IMR-90 (cell line): Measurements from ENCODE around the gene EIF4B. TPM values are rescaled to one million over a fixed set of nuclear protein-coding genes. Genes with fewer than 3 reads are reported as not detected.

Experiments
- ATAC-seq: fragments of 200-7000 bp; cut with Tn5 transposase; 2 replicates; pipeline ENCODE4 v1.9.1; 2020; ENCODE audit warnings: low read depth, mild to moderate bottlenecking, moderate library complexity
- BruUV-seq: library from RNA; stranded (reverse); fragments of 400-500 nt; replicated peaks from 2 replicates; lab custom pipeline; 2021; lab: Mats Ljungman, UMichigan
- CTCF ChIA-PET: fragments of 300-600 bp; formaldehyde crosslinking; extraction: SDS; loops from one replicate; lab custom pipeline; 2021; ENCODE audit warnings: antibody characterized with exemption; lab: Yijun Ruan, JAX
- POLR2A ChIA-PET: fragments of 300-600 bp; sonication (Branson Sonifier 250); formaldehyde crosslinking; loops from one replicate; lab custom pipeline; 2022; ENCODE audit warnings: antibody characterized with exemption; ENCODE audit not compliant: unreplicated experiment; lab: Charles Lee
- DNase-seq: peaks from one replicate; pipeline ENCODE4 v3.0.0; 2013
- H2AFZ ChIP-seq: replicated peaks from 2 replicates; pipeline ENCODE3; 2013; ENCODE audit warnings: low read length, mild to moderate bottlenecking; ENCODE audit not compliant: poor library complexity
- H2AK5ac ChIP-seq: 2 replicates; pipeline ENCODE4 v1.6.1; 2013; ENCODE audit warnings: low read depth, low read length, inconsistent platforms
- H2AK9ac ChIP-seq: replicated peaks from 2 replicates; pipeline ENCODE3; 2013; ENCODE audit warnings: mild to moderate bottlenecking, low read depth, low read length, moderate library complexity; ENCODE audit not compliant: poor library complexity
- H2BK120ac ChIP-seq: 2 replicates; pipeline ENCODE4 v1.6.1; 2013; ENCODE audit warnings: low read depth, low read length, inconsistent platforms
- H2BK15ac ChIP-seq: 3 replicates; pipeline ENCODE4 v1.6.1; 2013; ENCODE audit warnings: low read depth, low read length, inconsistent platforms
- H2BK20ac ChIP-seq: 2 replicates; pipeline ENCODE4 v1.6.1; 2013; ENCODE audit warnings: low read depth, mild to moderate bottlenecking, inconsistent platforms, low read length, moderate library complexity
- H2BK5ac ChIP-seq: 2 replicates; pipeline ENCODE4 v1.6.1; 2013; ENCODE audit warnings: mild to moderate bottlenecking, low read depth, low read length, inconsistent platforms; ENCODE audit not compliant: poor library complexity, severe bottlenecking
- H3K14ac ChIP-seq: replicated peaks from 2 replicates; pipeline ENCODE4 v1.6.1; 2013; ENCODE audit warnings: low read depth, low read length, inconsistent platforms
- H3K18ac ChIP-seq: 2 replicates; pipeline ENCODE4 v1.6.1; 2013; ENCODE audit warnings: low read depth, low read length, control low read depth
- H3K23ac ChIP-seq: 2 replicates; pipeline ENCODE4 v1.6.1; 2013; ENCODE audit warnings: low read depth, low read length, inconsistent platforms
- H3K27ac ChIP-seq: 2 replicates; pipeline ENCODE4 v1.5.1; 2013; ENCODE audit warnings: mild to moderate bottlenecking, control low read depth, low read length; ENCODE audit not compliant: insufficient read depth
- H3K27me3 ChIP-seq: 2 replicates; pipeline ENCODE4 v1.6.1; 2013; ENCODE audit warnings: low read length; ENCODE audit not compliant: control insufficient read depth, insufficient read depth
- H3K36me3 ChIP-seq: 2 replicates; pipeline ENCODE4 v1.6.1; 2013; ENCODE audit warnings: low read length, mixed read lengths; ENCODE audit not compliant: control insufficient read depth, insufficient read depth
- H3K4ac ChIP-seq: 2 replicates; pipeline ENCODE4 v1.6.1; 2013; ENCODE audit warnings: low read depth, low read length, inconsistent platforms
- H3K4me1 ChIP-seq: 2 replicates; pipeline ENCODE4 v1.6.1; 2013; ENCODE audit warnings: low read length, mixed read lengths; ENCODE audit not compliant: control insufficient read depth, insufficient read depth
- H3K4me2 ChIP-seq: 2 replicates; pipeline ENCODE4 v1.6.1; 2013; ENCODE audit warnings: low read depth, mild to moderate bottlenecking, control low read depth, low read length, moderate library complexity
- H3K4me3 ChIP-seq: 2 replicates; pipeline ENCODE4 v1.5.1; 2013; ENCODE audit warnings: low read depth, mild to moderate bottlenecking, control low read depth, low read length, moderate library complexity; ENCODE audit not compliant: insufficient read depth
- H3K56ac ChIP-seq: 2 replicates; pipeline ENCODE4 v1.6.1; 2013; ENCODE audit warnings: low read length, inconsistent platforms; ENCODE audit not compliant: insufficient read depth; ENCODE audit errors: extremely low read depth
- H3K79me1 ChIP-seq, 2 experiments: 2 replicates each; pipeline ENCODE4 v1.6.1; 2013; ENCODE audit warnings: low read length in 2 of 2, inconsistent platforms in 1 of 2, low read depth in 1 of 2
- H3K9ac ChIP-seq: 2 replicates; pipeline ENCODE4 v1.6.1; 2013; ENCODE audit warnings: low read depth, low read length, control low read depth
- H3K9me1 ChIP-seq: 2 replicates; pipeline ENCODE4 v1.6.1; 2013; ENCODE audit warnings: low read length, inconsistent platforms; ENCODE audit not compliant: insufficient read depth
- H3K9me3 ChIP-seq: 2 replicates; pipeline ENCODE4 v1.6.1; 2013; ENCODE audit warnings: low read length; ENCODE audit not compliant: control insufficient read depth, insufficient read depth
- H4K20me1 ChIP-seq: 2 replicates; pipeline ENCODE4 v1.6.1; 2013; ENCODE audit warnings: low read length, inconsistent platforms; ENCODE audit not compliant: insufficient read depth
- H4K5ac ChIP-seq: 2 replicates; pipeline ENCODE4 v1.6.1; 2013; ENCODE audit warnings: mild to moderate bottlenecking, low read depth, low read length, control low read depth
- H4K8ac ChIP-seq, 2 experiments: 2 replicates each; pipeline ENCODE4 v1.6.1; 2013; ENCODE audit warnings: low read depth in 2 of 2, low read length in 2 of 2, control low read depth in 1 of 2, inconsistent platforms in 1 of 2
- H4K91ac ChIP-seq: 2 replicates; pipeline ENCODE4 v1.6.1; 2013; ENCODE audit warnings: low read depth, low read length, inconsistent platforms; ENCODE audit not compliant: insufficient read depth
- CEBPB ChIP-seq: IDR thresholded peaks from 2 replicates; pipeline ENCODE4 v1.6.1; 2012; ENCODE audit warnings: low read depth, low read length, improper control_type of control experiment
- MXI1 ChIP-seq: IDR thresholded peaks from 2 replicates; pipeline ENCODE4 v1.6.1; 2012; ENCODE audit warnings: low read depth, mild to moderate bottlenecking, low read length, moderate library complexity, borderline replicate concordance
- RFX5 ChIP-seq: IDR thresholded peaks from 2 replicates; pipeline ENCODE4 v1.8.0; 2012; ENCODE audit warnings: low read depth, mild to moderate bottlenecking, low read length, moderate library complexity
- WGBS, 2 experiments: methylation state at CpG; one replicate each; pipeline versions ENCODE4 v1.1.5 to v1.1.7; 2013; ENCODE audit warnings: missing lambda C conversion rate in 2 of 2; ENCODE audit not compliant: insufficient read length in 1 of 2; ENCODE audit errors: extremely low coverage in 2 of 2; 5-methylcytosine and 5-hydroxymethylcytosine counted together
- dilution Hi-C: fragments of 300-500 bp; cut with HindIII; formaldehyde crosslinking; loops from one replicate; pipeline ENCODE4 v1.14.3; 2018; ENCODE audit warnings: low sequenced_read_pairs; ENCODE audit not compliant: unreplicated experiment
- in situ Hi-C: fragments of 300-500 bp; cut with MboI; formaldehyde crosslinking; loops from 3 replicates; pipeline ENCODE4 v1.14.3; 2019; ENCODE audit warnings: low sequenced_read_pairs, inconsistent platforms, mixed read lengths
- intact Hi-C: fragments of 100-400 bp; cut with micrococcal nuclease; formaldehyde crosslinking; loops from 2 replicates; pipeline ENCODE4 v1.10.0; 2022
- polyA plus RNA-seq, 3 experiments: library from polyadenylated mRNA; depleted of rRNA; stranded (reverse); fragments of >200 nt; gene quantifications; 2 replicates each; pipeline ENCODE4 v1.2.3, GENCODE V29; 2012; ENCODE audit warnings: low replicate concordance in 1 of 3
- total RNA-seq: library from RNA; depleted of rRNA; stranded (reverse); fragments of >200 nt; gene quantifications from 2 replicates; pipeline ENCODE4 v1.2.3, GENCODE V29; 2012
- TF ChIP-seq, protein P1 (sequence below): fragments of 150-350 bp; IDR thresholded peaks from 2 replicates; pipeline ENCODE4 v1.6.1; 2016; ENCODE audit warnings: low read depth, mild to moderate bottlenecking, low read length, moderate library complexity, borderline replicate concordance

The EIF4B gene
- total and polyA plus RNA-seq, 2 of the 4 experiments (the other 2 are of a cell fraction) = 313 to 671 TPM

DNA sequence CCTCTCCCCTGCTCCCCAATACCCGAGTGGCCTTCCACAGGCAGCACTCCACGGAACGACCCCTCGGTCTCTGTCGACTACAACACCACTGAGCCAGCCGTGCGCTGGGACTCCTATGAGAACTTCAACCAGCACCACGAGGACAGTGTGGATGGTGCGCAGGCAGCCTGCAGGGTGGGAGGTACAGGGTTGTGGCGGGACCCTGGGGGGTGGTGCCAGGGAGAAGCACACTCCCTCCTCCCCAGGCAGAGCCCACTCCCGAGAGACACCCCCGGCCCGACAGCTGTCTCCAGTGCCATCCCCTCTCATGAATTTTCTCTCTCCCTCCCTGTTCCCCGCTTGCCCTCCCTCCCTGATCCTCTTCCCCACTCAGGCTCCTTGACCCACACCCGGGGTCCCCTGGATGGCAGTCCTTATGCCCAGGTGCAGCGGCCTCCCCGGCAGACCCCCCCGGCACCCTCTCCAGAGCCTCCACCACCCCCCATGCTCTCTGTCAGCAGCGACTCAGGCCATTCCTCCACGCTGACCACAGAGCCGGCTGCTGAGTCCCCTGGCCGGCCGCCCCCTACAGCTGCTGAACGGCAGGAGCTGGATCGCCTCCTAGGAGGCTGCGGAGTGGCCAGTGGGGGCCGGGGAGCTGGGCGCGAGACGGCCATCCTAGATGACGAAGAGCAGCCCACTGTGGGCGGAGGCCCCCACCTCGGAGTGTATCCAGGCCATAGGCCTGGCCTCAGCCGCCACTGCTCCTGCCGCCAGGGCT, 52.6 kb downstream of the EIF4B start:
- H3K9me1 ChIP-seq = peaks cover 5% of the 10 kb centered on the region; the same call in 1 of the 2 replicates
- TF ChIP-seq CEBPB = no peak
- TF ChIP-seq, protein P1, sequence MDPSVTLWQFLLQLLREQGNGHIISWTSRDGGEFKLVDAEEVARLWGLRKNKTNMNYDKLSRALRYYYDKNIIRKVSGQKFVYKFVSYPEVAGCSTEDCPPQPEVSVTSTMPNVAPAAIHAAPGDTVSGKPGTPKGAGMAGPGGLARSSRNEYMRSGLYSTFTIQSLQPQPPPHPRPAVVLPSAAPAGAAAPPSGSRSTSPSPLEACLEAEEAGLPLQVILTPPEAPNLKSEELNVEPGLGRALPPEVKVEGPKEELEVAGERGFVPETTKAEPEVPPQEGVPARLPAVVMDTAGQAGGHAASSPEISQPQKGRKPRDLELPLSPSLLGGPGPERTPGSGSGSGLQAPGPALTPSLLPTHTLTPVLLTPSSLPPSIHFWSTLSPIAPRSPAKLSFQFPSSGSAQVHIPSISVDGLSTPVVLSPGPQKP = no peak
- no peak for TF ChIP-seq RFX5
- no peak for TF ChIP-seq MXI1
- peaks cover 0 to 36% of the 10 kb centered on the region in 2 experiments; a peak in 2 of 4 replicates for H3K79me1 ChIP-seq
- H3K27me3 ChIP-seq = no peaks in the 10 kb centered on the region
- peak overlapping the region; percentile 25 for H2AFZ ChIP-seq
- no peak overlapping the region for H4K8ac ChIP-seq
- ChIA-PET POLR2A (no interaction called here), CTCF (no interaction called here)
- H4K5ac ChIP-seq = no peak overlapping the region
- no peak overlapping the region for H3K4me2 ChIP-seq
- ATAC-seq = no peak
- intact Hi-C loops = no loop called here
- in situ Hi-C loops = no loop called here
- H2AK9ac ChIP-seq = no peak overlapping the region
- no peak overlapping the region for H3K23ac ChIP-seq
- H3K18ac ChIP-seq = no peak overlapping the region
- 76% methylated on average over 12 of the region's 35 CpGs; no CpG with 5 or more reads in 1 of the 2 experiments for WGBS, 2 experiments
- H2AK5ac ChIP-seq = no peak overlapping the region
- no peak overlapping the region for H3K4me3 ChIP-seq
- no peak for DNase-seq
- no peak overlapping the region for H4K91ac ChIP-seq
- H2BK120ac ChIP-seq = no peak overlapping the region
- H4K20me1 ChIP-seq = peaks cover 2% of the 10 kb centered on the region
- no peak overlapping the region for H3K56ac ChIP-seq
- dilution Hi-C loops = no loop called here
- H3K9me3 ChIP-seq = no peaks in the 10 kb centered on the region
- H3K4me1 ChIP-seq = peaks cover 15% of the 10 kb centered on the region
- H3K9ac ChIP-seq = no peak overlapping the region
- H2BK15ac ChIP-seq = no peak overlapping the region
- no peak overlapping the region for H3K27ac ChIP-seq
- H3K14ac ChIP-seq = no peak overlapping the region
- BruUV-seq = no TSS peak
- no peak overlapping the region for H2BK20ac ChIP-seq
- no peak overlapping the region for H3K4ac ChIP-seq
- H3K36me3 ChIP-seq = peaks cover 82% of the 10 kb centered on the region
- H2BK5ac ChIP-seq = no peak overlapping the region
